Stimulated activated CD4-positive, alpha-beta T cell treated with anti-CD3 and anti-CD28 coated beads, Interleukin-1b, Interleukin-23, amount 100 ng/mL, for 4 hours (primary cell): ENCODE results near the gene DNM3.
"Not testable (repeated sequence)": the region's sequence is repeated elsewhere in the genome, so short reads cannot be mapped to it uniquely, and the experiment has no call there.

Source experiments
- DNase-seq, 2 donors: peaks; one replicate each; pipeline ENCODE4 v3.0.0-alpha.2; 2020; ENCODE audit warnings: low read depth in 2 of 2

The DNM3 gene

DNA sequence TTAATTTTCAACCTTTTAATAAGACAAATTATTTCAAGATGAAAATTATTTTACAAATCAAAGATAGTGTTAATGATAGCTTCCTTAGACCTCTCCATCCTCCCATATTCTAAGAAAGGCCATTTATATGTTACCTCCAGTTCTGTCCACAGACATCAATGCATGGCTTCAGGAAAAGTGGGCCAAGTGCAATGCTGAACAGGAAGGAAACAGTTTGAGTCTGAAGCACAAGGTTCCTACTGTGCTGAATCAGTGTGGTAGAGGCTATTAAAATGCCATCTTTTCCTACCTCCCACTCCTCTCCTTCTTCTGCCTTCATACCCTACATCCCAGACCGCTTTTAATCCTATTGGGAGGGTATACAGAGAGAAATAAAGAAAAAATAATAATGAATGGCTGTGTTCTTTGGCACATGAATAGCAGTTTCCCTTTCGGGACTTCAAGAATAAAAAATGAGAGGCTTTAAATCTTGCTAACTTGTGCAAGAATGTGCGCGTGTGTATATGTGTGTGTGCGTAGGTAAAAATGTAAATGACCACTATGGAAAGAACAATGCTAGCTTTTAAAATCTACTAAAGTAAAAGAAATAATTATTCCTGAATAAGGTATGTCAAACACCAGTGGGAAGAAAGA is 516.6 kb downstream of the DNM3 start:
- DNase-seq = no peak

DNA sequence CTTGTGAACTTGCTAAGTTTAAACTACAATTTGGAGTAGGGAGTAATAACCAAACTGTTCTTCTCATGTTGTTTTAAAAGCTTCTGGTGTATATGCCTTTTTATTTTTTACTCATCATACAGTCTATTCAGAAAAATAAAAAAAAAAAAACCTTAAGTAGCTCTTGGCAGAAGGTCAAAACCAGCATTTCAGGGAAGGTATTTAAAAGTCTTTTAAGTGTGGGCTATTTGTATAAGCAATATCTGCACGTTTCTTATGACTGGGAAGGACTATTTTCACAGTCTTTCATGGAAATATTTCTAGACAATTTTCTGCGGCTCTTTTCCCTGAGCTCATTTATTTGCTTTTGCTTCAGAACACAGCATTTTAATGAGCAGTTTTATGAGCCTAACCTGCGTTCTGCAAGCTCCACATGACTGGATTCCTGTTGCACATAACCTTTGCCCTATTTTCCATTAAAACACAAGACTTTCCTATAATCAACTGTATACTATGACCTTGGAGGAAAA is 518.2 kb downstream of the DNM3 start:
- DNase-seq = no peak

DNA sequence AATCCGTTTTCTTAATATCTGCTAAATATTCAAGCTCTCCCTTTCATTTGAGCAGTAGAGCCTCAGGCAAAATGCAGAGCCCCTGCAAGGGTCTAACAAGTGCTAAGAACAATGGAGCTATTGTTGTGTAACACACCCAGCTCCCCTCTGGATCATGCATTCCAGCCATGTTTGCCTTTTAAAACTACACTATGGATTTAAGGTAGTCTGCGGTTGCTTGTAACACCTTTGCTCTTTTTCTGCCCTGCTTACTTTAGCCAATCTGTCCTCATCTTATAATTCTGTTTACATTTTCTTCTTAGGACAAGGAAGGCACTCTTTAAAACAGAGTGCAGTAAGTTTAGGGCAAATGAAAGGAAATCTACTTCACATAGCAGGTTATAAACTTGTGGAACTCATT is 519.2 kb downstream of the DNM3 start:
- DNase-seq = no peak

DNA sequence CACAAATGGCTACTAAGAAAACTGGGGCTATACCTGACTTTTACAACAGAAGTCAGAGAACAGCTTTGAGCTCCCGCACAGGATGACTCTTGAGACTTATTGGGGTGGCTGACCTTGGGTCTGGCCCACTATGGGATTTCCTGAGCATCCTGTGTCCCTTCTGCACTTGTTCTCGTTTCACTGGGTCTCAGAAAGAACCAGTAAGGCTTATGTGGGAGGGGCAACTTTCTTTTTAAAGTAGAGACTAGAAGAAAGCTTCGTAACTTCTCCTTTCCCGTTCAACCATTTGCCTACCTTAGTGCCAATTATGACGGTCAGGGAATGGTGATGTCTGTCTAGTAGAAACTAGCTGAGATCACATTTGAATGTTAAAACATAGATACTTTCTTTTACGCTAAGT is 519.7 kb downstream of the DNM3 start:
- no peak for DNase-seq

DNA sequence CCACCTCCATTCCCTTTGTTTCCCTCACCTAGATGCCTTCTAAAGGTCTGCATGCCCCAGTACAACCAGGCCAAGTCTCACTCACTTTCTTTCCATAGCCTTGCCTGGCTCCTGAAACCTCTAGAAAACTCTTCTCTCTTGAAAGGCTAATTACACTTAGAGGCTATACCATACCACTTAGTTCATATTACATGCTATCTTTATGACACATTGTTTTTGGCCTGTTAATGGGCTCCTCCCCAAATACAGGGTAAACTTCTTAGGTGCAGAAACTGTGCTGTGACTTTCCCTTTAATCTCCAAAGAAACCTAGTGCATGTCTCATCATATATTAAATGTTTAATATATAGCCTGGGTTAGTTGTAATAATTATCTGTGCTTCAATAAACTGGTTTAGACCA is 522.6 kb downstream of the DNM3 start:
- DNase-seq = no peak

DNA sequence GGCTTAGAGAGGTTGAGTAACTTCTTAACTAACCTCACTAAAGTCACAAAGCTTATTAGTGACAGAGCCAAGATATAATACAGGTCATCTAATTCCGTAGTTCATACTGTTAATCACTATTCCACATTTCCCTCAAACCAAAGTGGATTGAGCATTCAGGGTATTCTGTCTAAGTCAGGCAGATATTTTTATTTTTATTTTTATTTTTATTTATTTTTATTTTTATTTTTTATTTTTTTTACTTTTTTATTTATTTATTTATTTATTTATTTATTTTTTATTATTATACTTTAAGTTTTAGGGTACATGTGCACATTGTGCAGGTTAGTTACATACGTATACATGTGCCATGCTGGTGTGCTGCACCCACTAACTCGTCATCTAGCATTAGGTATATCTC is 530.3 kb downstream of the DNM3 start:
- not testable (repeated sequence) for DNase-seq

DNA sequence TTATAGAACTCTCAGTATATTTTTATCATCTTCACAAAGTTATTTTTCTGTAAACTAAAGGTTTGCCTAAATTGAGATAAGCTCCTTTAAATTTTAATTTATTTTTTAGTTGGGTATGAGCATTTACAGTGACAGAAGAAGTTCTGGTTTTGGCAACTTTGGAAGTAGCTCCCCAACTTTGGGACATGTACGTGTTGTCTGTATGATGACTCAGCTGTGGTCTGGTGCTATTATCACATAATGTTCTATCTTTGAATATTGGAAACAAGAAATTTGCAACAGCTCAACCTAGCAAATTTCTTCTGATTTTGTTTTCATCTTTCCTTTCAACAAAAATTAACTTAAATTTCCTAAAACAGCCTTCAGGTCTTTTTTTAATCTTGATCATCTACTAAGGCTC is 532.6 kb downstream of the DNM3 start:
- no peak for DNase-seq

DNA sequence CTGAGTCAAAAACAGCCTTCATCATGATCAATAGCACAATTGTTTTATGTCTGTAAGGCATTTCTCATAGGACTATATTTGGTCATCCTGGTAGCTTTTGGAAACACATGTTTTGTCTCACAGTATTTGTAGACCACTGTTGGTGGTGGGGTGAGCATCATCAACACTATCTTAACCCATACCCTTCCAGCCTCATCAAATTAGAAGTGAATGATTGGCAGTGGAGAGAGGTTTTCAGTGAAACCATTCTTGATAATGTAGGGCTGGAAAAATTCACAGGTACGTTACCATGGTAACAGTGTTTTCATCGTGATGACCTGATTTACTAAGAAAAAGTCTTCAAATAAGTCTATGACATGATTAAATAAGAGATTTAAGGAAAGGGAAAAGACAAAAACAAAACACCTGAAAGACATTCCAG is 533.9 kb downstream of the DNM3 start:
- no peak for DNase-seq

DNA sequence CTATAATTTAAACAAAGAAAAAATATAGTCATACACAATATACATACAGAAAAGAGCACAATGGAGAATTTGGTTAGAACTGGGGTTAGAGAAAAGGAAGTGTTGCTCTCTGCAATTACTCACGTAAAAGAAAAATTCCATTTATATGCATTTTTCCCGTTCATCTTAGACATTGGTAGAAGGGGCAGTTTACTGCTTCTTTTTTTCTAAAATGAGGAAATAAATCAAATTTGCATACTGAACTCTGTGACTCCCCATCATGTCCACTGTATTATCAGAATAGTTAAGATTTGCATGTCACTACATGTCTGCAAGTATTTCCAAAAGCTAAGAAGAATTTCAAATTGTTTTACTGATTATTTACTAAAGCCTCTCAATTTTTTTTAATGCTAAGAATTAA is 535.1 kb downstream of the DNM3 start:
- no peak for DNase-seq

DNA sequence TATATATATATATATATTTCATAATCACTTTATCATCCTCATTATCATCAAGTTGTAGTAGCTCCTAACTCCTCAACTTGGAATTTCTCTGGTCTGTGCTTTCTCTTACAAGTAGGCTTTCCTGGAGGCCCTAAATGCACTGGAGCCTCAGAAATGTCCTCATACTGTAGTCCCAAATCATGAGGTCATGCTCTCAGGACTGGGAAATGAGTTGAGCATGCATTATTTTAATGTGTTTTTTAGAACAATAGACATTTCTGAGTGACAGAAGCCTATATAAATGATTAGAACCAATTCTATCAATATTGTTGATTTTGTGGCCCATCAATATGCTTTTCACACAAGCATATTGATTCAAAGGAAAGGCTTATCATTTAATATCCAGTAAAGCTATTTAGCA is 536.3 kb downstream of the DNM3 start:
- no peak for DNase-seq

DNA sequence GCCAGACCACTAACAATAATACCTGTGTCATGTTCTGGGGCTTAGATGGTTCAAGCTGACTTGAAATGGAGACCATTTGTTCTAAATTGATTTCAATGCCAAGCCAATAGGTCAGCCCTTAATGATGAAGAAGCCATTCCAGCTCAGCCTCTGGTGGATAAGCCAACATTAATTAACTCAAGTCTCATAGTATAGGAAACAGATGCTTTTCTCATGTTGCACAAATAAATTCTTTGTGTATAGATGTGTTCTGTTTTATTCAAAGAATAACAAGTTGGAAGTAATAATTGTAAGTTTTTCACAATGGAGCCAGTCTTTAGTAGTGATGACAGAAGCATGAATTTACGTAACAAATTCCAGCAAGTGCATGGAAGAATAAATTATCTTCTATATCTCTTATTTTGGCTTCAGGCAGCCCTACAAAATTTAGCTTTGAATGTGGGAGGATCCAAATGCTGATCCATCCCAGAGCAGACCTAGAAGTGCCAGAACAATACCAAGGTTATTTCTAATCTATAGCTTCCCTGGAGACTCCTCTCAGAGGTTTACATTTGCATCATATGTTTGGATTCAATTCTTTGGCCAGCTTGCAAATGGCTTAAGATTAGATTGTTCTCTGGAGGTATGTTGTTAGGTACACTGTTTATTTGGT is 536.9 kb downstream of the DNM3 start:
- no peak for DNase-seq

DNA sequence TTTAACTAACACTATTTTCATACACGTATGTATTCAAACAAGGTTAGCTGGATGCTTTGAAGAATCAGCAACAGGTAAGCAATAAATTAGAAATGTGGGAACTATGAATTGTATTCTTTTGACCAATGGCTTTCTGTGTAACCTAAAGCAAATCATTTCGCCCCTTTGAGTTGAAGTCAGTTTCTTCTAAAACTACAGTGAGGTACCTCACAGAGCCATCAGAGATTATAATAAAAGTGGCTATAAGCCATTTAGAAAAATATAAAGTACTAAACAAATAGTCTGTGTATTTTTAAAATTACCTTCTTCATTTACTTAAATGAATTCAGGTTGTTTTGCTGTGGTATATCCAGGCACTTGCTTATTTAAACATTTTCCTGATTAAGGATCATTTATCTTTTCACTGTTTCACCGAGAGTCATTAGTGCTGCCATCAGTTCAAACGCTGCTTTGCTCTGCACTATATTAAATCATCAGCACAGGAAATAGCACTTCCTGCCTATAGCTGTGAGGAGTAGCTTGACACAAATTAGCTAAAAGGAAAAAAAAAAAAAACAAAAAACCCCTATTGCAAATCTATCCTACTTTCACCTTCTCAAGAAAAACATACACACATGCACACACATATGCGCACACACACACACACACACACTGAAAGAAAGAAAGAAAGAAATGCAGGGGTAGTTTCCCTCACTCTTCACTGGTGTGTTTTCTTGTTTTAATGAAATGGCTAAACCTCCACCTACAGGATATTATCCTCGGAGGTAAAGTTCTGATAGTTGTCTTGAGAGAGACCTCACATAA is 539.3 kb downstream of the DNM3 start:
- peak in 1 of 2 donors; percentile 37 for DNase-seq

DNA sequence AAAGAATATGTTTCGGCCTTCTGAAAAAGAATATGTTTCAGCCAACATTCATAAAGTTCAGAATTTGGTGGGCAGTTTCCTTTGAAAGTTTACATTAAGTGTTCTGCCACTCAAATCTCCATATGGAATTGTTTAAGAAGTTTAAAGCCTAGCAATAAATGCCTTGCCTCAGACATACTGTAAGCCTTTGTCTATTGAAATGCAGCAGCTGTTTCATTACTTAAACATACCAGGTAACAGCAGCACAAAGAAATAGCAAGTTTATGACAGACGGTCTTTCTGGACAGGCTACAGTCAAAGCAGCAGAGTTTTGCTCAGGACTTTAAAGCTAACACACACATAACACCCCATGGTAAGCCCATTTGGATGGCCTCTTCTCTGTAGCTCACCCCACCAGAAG is 540.6 kb downstream of the DNM3 start:
- DNase-seq = no peak

DNA sequence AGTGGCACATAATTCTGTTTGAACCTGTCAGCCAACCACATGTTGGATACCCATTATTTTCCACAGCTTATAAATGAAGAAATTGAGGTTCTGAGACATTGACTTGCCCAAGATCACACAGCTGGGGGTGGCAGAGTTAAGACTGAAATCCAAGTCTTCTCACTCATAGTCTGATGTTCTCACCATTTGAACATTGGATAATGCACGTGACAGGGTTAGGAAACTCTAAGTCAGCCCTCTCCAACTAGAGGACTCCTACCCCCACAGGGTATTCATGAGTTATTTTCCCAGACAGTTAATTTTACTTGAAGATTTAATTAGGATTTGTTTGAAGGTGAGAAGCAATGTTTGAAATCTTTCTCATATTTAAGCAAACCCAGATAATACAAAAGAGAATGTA is 541.1 kb downstream of the DNM3 start:
- DNase-seq = no peak

DNA sequence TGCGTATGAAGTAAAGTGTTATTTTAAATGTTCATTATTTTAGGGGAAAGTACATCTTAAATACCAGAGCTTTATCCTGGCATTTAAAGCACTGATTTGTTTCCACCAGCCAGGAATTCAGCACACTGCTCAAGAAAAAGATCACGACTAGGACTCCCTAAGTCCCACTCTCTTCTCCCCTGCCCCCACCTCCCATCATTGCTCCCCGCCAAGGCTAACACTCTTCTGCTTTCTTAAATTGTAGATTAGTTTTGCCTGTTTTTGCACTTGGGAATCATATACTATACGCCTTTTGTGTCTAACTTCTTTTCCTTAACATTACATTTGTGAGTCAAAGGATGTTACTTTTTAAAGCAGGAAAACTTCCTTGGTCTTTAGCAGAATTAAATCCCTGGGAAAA is 541.7 kb downstream of the DNM3 start:
- no peak for DNase-seq

DNA sequence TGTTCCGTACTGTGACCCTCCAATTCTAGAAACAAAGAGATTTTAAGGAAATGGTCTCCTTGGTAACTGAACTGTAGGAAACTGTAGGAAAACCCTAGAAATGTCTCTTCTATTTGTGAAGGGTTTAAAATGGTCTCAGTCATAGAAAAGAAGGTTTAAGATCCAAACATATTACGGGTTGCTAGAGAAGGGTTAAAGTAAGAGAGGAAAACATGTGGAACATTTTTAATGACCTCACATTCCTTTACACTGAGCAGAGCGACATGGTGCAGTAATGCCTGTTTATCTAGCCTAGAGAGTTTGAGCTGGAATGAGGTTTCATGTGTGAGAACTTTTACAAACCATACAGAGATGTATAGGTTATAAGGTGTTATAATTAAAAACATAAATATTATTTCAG is 542.2 kb downstream of the DNM3 start:
- no peak for DNase-seq

DNA sequence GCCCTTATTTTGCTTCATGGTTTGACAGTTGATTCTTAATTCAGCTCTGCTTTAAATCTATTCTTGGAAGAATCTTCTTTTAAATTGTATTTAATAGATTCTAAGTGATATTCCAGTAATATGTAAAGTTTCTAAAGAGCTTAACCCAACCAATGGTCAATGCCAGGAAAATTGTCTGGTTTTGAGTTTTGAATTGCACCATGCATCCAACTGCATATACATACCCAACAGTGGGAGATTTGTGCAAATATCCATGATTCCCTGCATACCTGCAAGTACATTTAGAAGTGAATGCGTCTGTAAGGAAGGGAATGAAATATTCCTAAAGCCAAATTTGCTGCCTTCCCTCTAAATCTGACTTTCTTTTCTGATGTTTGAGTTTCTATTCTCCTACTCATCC is 543.4 kb downstream of the DNM3 start:
- no peak for DNase-seq

DNA sequence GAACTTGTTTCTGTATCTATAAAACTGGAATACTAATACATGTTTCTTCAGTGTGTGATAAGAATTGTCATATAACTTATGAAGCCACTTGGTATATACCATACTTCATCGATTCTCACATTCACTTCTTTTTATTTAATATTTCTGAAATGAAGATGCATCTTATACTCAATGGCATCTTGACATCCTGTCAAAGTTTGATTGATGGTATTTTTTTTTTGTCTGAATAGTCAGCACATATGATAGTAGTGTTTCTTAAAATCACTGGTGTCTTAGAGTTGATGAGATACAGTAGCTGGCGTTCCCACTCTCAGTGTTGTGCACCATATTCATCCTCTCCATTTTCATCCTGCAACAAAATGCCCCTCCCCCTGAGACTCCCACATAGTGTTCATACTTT is 544.7 kb downstream of the DNM3 start:
- no peak for DNase-seq

DNA sequence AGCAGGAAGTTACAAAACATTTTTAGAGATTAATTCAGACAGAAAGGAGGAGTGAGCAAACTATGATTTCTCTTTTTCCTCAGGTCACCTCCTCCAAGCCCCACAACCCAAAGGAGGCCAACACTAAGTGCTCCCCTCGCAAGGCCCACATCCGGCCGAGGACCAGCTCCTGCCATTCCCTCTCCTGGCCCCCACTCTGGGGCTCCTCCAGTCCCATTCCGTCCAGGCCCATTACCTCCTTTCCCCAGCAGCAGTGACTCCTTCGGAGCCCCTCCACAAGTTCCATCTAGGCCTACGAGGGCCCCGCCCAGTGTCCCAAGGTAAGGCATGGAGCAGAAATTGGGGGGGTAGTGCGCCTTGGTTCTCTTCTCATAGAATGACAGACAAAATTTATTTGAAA is 547.2 kb downstream of the DNM3 start:
- DNase-seq = no peak

DNA sequence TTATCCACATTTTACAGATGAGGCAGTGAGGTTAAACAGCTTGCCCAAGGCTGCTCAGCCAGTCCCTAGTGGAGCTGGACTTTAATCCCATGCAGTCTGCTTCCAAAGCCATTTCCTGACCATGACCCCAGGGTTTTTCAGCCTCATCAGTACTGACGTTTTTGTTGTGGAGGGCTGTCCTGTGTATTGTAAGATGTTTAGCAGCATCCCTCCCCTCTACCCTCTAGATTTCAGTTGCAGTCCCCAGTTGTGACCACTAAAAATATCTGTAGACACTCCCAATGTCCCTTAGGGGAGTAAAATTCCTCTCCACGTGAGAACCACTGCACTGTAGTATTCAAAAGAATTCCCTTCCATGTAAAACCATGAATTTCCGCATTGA is 549.0 kb downstream of the DNM3 start:
- no peak for DNase-seq

DNA sequence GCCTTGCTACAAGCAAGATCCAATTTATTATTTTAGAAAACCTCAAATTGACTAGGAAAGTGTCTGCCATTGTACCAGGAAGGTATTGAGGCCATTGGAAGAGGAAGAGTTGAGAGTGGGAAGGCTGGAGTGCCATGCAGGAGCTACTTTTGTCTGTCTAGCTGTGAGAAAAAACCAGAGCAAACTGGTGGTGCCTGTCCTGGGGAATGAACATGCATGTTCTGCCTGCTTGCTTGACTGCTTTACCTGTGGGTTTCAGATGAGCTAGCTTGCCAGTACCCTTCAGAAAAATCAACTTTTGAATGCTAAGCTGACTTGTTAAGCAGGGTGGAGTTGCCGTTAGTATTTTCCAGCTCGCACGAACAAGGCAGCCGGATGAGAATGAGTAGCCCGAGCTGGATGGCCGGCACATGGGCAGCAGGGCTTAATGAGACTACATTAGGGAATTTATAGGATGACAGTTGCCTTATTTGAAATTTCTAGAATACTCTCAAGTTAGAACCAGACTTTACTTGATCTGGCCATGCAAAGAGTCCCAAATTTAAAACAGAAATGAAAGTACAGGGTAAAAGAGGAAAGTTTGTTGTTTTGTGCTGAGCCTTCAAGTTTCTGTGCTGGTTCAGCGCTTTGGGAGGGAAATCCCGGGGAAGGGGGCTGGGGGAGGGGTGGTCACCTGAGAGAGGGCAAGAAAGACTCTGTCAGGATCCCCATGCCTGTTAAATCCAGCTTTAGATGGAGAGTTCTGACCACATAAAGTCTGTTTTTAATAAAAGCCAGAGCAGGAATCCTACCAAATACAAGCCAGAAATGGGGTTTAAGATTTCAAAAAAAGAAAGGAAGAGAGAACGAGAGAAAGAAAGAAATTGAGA is 549.6 kb downstream of the DNM3 start:
- DNase-seq = no peak

DNA sequence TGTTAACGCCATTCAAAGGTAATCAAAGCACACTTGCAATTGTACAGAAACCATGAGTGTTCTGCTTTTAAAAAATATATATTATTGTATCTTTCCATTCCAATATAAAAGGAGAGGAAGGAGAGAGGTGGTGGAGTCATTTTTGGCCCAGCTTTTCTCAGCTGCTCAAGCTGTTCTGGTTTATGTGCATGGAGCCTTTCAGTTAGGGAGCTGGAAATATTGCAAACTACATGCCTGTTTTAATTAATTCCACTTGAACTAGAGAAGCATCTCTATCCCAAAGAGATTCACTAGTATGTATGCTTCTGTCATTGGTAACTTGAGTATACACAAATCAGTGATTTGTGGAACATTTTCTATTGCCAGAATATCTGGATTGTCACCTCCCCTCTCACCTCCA is 550.7 kb downstream of the DNM3 start:
- DNase-seq = no peak
